Mucosa of stomach (tissue), 1 donor: Measurements from ENCODE around the gene DTX4.

Experiments
- H3K27me3 ChIP-seq: one replicate; pipeline ENCODE4 v1.7.0; 2013; ENCODE audit warnings: mild to moderate bottlenecking, low read length; ENCODE audit not compliant: control insufficient read depth, insufficient read depth
- H3K36me3 ChIP-seq: one replicate; pipeline ENCODE4 v1.7.0; 2013; ENCODE audit warnings: low read length; ENCODE audit not compliant: control insufficient read depth, insufficient read depth
- H3K4me1 ChIP-seq: one replicate; pipeline ENCODE4 v1.7.0; 2013; ENCODE audit warnings: mild to moderate bottlenecking, low read length; ENCODE audit not compliant: control insufficient read depth, insufficient read depth
- H3K4me3 ChIP-seq: one replicate; pipeline ENCODE4 v1.7.0; 2013; ENCODE audit warnings: low read length
- H3K9ac ChIP-seq: one replicate; pipeline ENCODE4 v1.7.0; 2013; ENCODE audit warnings: mild to moderate bottlenecking, low read length, moderate library complexity
- H3K9me3 ChIP-seq: one replicate; pipeline ENCODE4 v1.7.0; 2013; ENCODE audit warnings: mild to moderate bottlenecking, low read length, moderate library complexity; ENCODE audit not compliant: control insufficient read depth
- donor health status: Pancreatic carcinoma.

Gene DTX4

GRCh38 chr11:59240322-59240721, 68.4 kb downstream of the DTX4 start:
- H3K36me3 ChIP-seq, result no peaks in the 10 kb centered on the region
- H3K9me3 ChIP-seq, result no peaks in the 10 kb centered on the region
- H3K9ac ChIP-seq, result no peak overlapping the region
- no peak overlapping the region for H3K4me3 ChIP-seq
- H3K27me3 ChIP-seq, result no peaks in the 10 kb centered on the region
- no peaks in the 10 kb centered on the region for H3K4me1 ChIP-seq

- Histone ChIP-seq H3K9me3 (no peaks in the 10 kb centered on the region), H3K9ac (no peak overlapping the region), H3K27me3 (no peaks in the 10 kb centered on the region), H3K4me1 (no peaks in the 10 kb centered on the region), H3K36me3 (no peaks in the 10 kb centered on the region), H3K4me3 (no peak overlapping the region)
Observed at GRCh38 chr11:59243633-59244032, 71.7 kb downstream of the DTX4 start.

GRCh38 chr11:59247531-59248227, 75.7 kb downstream of the DTX4 start:
- Histone ChIP-seq H3K9ac (no peak overlapping the region), H3K9me3 (no peaks in the 10 kb centered on the region), H3K36me3 (no peaks in the 10 kb centered on the region), H3K27me3 (no peaks in the 10 kb centered on the region), H3K4me1 (no peaks in the 10 kb centered on the region), H3K4me3 (no peak overlapping the region)

- no peaks in the 10 kb centered on the region for H3K9me3 ChIP-seq
- H3K36me3 ChIP-seq, result no peaks in the 10 kb centered on the region
- no peaks in the 10 kb centered on the region for H3K4me1 ChIP-seq
- no peaks in the 10 kb centered on the region for H3K27me3 ChIP-seq
- no peak overlapping the region for H3K4me3 ChIP-seq
- no peak overlapping the region for H3K9ac ChIP-seq
Observed at GRCh38 chr11:59249535-59249934, 77.6 kb downstream of the DTX4 start.

GRCh38 chr11:59253001-59253400, 81.1 kb downstream of the DTX4 start:
- H3K4me1 ChIP-seq, result no peaks in the 10 kb centered on the region
- no peak overlapping the region for H3K9ac ChIP-seq
- no peaks in the 10 kb centered on the region for H3K27me3 ChIP-seq
- no peak overlapping the region for H3K4me3 ChIP-seq
- H3K36me3 ChIP-seq, result no peaks in the 10 kb centered on the region
- H3K9me3 ChIP-seq, result no peaks in the 10 kb centered on the region

- H3K9me3 ChIP-seq, result no peaks in the 10 kb centered on the region
- H3K36me3 ChIP-seq, result no peaks in the 10 kb centered on the region
- no peaks in the 10 kb centered on the region for H3K27me3 ChIP-seq
- H3K9ac ChIP-seq, result no peak overlapping the region
- H3K4me1 ChIP-seq, result no peaks in the 10 kb centered on the region
- H3K4me3 ChIP-seq, result no peak overlapping the region
Observed at GRCh38 chr11:59254286-59254685, 82.4 kb downstream of the DTX4 start.

- H3K4me3 ChIP-seq, result no peak overlapping the region
- H3K9me3 ChIP-seq, result no peaks in the 10 kb centered on the region
- H3K27me3 ChIP-seq, result no peaks in the 10 kb centered on the region
- no peak overlapping the region for H3K9ac ChIP-seq
- H3K4me1 ChIP-seq, result no peaks in the 10 kb centered on the region
- H3K36me3 ChIP-seq, result no peaks in the 10 kb centered on the region
Observed at GRCh38 chr11:59255281-59255680, 83.3 kb downstream of the DTX4 start.
